ENCODE measurements around the gene OR2T3.
"Not testable (repeated sequence)": the region's sequence is repeated elsewhere in the genome, so short reads cannot be mapped to it uniquely, and the experiment has no call there.

Gene OR2T3, protein sequence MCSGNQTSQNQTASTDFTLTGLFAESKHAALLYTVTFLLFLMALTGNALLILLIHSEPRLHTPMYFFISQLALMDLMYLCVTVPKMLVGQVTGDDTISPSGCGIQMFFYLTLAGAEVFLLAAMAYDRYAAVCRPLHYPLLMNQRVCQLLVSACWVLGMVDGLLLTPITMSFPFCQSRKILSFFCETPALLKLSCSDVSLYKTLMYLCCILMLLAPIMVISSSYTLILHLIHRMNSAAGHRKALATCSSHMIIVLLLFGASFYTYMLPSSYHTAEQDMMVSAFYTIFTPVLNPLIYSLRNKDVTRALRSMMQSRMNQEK

DNA sequence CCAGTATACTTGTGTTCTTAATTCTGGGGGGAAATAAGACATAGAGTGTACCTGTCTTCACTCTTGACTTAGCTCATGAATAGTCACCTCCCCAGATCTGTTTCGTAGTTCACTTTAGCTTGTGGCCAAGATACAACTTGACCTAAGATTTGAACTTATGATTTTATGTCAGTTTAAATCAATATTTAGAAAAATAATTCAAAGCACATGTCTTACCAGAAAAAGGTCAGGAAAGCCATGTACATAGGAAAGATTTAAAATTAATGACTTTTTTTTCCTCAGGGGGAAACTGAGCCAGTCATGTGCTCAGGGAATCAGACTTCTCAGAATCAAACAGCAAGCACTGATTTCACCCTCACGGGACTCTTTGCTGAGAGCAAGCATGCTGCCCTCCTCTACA lies at the start of gene OR2T3:
Gene OR2T3, plus strand, starts transcription at position 301 of the 400 bp plus-strand sequence. Its CDS starts 0 bp downstream, at position 301.
- DNase-seq: not testable (repeated sequence)

DNA sequence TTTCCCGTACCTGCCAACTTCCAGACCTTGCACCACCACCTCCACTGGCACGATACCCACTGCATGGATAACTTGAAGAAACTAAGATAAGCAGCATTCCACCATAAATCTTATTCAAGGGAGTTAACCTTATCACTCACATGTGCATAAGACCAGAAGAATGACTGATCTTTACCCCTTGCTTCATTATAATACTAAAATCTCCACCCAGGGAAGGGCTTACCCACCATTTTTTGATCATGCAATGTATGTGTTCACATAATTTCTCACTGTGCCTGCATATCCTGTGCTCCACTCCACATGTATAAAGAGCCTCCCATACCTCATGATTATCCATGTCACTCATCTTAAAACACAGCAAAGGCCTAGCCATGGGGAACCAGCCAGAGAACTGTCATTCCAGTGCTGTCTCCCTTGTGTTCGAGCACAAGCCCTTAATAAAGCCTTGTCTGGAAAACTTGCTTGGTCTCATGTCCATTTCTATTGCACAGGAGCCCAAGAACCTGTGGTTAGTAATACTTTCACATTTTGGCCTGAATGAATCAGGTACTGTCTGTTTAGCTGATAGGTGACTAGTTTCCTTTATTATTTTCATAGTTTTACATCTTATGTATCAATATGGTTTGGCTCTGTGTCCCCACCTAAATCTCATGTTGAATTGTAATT lies 45.5 kb upstream of the OR2T3 start:
- DNase-seq: not testable (repeated sequence)

DNA sequence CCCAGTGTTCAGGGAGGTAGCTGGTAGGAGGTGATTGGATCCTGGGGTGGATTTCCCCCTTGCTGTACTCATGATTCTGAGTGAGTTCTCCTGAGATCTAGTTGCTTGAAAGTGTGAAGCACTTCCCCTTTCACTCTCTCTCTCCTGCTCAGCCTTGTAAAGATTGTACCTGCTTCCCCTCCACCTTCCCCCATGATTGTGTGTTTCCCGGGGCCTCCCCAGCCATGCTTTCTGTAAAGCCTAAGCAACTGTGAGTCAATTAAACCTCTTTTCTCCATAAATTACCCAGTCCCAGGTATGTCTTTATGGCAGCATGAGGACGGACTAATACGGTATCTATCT lies 45.0 kb upstream of the OR2T3 start:
- not testable (repeated sequence) for DNase-seq

DNA sequence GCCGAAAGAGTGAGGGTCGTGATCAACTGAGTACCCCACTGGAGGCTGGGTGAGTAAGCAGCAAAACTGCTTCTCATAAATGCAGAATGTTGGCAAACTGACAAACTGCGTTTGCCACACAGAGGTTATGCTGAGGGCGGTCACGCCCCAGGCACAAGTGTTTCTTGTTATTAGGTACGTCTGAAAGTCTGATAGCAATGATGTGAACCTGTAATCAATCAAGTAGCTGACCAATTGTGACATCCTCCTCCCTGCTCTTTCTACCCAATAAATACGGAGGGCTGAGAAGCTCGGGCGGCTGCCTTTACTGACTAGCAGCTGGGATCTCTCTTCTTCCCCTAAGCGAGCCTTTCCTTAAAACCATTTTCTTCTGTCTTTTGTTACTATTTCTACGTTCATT lies 41.5 kb upstream of the OR2T3 start:
- not testable (repeated sequence) for DNase-seq

DNA sequence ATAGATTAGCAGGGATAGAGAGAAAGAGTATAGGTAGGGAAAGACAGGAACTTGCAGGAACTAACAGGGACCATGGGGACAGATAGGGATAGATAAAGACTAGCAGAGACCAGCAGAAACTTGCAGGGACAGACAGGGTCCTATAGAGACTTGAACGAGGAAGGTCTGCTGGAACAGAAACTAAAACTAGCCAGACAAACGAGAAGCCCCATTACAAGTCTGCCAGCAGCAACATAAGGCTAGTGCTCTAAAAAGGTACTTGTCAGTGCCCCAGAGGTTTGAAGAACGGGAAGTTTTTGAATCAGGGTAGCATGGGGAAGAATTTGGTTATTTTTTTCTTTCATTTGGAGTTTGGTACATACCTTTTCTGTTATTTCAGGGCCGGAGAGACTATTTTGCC lies 41.0 kb upstream of the OR2T3 start:
- DNase-seq: not testable (repeated sequence)

DNA sequence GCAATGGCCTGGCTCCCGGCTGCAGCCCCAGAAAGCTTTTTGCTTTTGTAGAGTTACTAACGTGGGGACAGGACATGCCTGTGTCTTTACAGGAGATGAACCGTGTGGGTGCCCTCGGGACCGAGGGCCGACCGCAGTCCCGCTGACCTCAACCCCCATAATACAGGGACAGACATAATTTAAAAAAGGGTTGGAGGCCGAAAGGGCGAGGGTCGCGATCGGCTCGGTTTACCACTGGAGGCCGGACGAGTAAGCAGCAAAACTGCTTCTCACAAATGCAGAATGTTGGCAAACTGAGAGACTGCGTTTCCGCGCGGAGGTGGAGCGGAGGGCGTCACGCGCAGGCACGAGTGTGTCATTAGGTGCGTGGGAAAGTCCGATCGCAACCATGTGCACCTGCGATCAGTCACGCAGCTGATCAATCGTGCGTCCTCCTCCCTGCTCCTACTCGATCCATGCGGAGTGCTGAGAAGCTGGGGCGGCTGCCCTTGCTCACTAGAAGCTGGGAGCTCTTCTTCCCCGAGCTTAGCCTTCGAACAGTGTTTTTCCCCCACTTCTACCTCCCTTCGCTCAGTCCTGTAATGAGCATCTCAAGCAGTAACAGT lies 39.2 kb upstream of the OR2T3 start:
- not testable (repeated sequence) for DNase-seq

DNA sequence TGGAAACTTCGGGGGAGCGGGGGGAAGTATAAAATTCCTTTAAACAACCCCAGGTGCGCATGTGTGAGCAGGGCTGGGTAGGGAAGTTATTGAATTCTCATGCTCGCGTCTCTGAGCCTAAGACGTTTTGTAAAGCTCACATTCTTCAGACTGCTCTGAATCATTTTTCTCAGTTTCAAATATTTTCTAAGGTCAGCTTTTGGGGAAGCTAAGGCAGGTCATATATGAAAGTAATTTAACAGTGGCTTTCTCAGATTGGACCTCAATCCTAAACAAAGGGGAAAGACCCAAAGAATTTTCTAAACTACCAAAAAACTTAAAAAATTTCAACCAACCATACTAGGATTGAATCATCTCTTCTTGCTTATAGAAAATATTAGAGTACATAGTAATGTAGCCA lies 38.2 kb upstream of the OR2T3 start:
- not testable (repeated sequence) for DNase-seq

DNA sequence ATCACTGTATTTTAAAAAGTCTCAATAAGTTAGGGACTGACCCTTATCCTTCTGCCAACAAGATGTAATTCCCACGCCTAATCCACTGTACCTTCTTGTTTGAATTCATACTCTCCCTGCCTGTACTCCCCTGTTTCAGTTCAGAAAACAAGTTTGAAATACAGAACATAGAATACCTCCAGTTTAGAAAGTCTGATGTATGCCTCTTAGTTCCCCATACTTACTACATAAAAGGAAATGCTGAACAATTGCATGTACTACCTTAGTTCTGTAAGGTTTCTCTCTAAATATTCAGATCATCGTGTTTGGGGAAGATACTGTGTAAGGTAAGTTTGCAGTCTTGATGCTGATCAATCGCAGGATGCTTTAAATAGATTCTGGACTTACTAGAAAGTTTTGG lies 36.8 kb upstream of the OR2T3 start:
- not testable (repeated sequence) for DNase-seq

DNA sequence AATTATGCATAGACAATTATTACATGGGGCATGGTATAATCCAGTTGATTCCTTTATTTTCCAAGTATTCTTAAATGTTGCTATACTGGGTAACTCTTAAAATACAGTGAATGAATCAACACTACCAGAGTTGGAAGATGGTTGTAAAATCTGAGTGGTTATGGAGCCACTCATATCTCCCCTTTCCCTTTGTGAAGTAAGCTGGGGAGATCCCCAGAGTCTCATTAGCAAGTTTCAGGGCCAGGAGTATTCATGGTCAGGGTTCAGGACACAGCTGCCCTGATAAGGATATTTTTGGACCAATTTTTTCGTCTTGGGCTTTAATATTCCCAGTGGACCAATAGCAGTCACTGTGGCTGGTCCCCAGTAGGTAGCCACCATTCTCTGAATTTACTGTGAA lies 34.5 kb upstream of the OR2T3 start:
- not testable (repeated sequence) for DNase-seq

DNA sequence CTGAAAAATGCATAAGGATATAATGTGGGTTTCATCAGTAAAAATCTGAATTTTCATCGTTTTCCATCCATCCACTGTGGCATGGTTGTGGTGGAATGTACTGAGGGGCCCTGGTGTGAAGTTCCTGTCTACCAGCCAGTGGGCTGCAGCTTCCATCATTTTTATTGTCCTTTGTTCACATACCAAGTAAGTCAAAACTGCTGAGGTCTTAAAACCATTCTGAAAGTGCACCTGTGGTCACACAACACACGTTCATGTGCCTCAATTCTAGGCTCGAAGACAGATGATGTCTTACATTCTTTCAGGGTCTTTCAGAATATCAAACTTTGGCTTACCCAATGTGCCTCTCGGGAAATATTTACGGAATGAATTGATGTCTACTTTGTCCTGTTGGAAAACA lies 33.9 kb upstream of the OR2T3 start:
- not testable (repeated sequence) for DNase-seq

DNA sequence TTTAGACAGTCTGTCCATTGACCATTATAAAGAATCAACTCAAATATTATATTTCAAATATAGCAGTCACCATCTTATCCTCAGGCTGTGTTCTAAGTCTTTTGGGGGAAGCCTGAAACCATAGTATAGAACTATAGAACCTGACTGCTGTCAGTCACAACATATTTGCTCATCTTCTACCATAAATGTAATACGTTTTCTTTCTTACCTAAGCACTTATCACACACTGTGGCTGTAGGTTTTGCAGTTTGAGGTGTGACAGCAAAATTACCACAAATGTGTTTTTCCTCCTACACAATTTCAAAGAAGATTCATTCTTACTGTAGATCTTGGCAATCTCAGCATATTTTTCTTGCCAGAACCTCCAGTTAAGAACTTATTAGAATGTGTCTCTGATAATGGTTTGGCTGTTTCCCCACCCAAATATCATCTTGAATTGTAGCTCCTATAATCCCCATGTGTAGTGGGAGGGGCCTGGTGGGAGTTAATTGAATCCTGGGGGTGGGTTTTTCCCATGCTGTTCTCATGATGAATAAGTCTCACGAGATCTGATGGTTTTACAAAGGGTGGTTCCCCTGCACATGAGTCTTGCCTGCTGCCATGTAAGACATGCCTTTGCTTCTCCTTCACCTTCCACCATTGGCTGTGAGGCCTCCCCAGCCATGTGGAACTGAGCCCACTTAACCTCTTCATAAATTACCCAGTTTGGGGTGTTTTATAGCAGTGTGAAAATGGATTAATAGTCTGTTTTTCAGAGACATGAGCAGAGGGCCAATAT lies 30.5 kb upstream of the OR2T3 start:
- DNase-seq: not testable (repeated sequence)

DNA sequence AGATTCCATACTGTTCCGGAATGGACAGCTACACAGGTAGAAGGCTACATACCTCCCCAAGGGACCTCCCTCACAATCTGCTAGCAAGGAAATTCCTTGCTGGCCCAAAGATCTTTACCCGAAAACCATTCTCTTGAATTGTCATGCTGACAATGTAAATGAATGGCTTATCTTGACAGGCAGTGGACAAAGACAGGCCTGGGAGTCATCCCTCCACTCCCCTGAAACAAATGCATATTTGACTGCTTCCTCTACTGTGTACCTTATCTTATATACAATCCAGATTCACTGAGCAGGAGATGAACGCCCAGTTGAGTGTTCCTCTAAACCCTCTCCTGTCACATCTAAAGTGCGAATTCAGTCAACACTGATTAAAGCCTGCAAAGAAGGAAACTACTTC lies 28.5 kb upstream of the OR2T3 start:
- not testable (repeated sequence) for DNase-seq

DNA sequence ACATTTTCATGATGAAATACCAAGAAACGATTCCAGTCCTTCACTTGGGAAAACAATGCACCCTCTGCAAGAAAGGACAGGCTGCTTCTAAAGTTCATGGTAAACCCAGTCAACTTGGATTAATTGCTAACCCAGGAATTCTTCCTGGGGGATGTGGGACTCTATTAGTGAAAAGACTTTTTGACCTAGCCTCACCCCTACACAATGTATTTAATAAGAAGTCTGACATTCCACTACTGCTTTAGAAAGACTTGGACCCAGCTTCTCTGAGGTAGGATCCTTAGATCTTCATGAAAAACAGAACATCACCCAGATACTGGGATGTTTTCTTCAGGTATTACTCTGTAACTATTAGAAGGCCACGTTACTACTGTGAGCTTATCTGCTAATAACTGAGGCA lies 27.8 kb upstream of the OR2T3 start, which contains the start of gene OR2T2:
Gene OR2T2, plus strand, starts transcription at position 239 of the 400 bp plus-strand sequence. CDS start 7,161 bp downstream, outside the sequence.
- DNase-seq: not testable (repeated sequence)

DNA sequence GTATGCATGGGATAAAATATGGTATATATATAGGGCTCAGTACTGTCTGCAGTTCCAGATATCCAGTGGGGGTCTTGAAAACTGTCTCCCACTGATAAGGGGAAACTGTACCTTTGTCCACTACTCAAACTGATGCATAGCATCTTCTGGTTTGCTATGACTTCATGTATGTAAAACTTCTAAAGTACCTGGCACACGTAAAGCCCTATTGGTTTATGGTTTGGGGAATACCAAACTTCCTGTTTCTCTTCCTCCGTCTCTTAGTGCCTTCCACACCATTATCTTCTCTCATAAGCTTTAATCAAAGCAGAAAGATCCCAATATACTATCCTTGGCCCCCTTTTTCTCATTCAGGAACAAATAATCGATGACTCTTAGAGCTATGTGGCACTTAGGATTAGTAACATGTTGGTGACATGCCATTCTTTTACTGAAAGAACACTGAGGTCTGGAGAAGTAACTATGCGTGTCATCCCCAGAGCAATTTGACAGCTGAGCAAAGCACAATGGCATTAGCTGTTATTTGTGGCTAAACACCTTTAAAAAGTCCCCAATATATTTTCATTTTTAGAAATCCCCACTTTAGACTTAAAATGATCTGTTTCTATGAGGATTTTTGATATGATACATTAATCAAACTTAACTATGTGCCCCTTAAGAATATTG lies 24.6 kb upstream of the OR2T3 start:
- not testable (repeated sequence) for DNase-seq

DNA sequence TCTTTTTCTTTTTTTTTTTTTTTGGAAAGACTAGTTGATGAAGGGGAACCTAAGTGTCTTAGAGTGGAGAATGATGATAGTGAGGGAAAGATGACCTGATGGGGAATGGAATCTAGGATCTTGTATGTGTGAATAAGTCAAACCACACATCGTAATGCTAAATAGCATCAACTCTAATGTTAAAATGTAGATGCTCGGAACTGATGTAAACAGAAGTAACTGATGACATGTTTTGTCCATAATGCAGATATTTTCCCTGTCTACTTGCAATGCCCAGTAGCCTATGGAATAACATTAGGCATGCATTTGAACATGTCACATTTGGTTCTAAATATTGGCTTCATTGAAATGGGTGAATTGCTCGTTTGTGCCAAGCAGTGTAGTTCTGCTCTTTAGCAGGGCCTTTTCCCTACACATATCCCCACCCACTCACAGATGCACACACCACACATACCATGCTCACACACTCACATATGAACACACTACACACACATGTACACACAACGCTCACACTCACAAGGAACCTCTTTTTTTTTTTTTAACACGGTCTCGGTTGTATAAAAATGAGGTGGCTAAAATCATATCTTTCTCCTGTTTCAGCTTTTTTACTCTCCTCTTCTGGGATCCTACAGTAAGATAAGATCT lies 23.2 kb upstream of the OR2T3 start:
- DNase-seq: not testable (repeated sequence)

DNA sequence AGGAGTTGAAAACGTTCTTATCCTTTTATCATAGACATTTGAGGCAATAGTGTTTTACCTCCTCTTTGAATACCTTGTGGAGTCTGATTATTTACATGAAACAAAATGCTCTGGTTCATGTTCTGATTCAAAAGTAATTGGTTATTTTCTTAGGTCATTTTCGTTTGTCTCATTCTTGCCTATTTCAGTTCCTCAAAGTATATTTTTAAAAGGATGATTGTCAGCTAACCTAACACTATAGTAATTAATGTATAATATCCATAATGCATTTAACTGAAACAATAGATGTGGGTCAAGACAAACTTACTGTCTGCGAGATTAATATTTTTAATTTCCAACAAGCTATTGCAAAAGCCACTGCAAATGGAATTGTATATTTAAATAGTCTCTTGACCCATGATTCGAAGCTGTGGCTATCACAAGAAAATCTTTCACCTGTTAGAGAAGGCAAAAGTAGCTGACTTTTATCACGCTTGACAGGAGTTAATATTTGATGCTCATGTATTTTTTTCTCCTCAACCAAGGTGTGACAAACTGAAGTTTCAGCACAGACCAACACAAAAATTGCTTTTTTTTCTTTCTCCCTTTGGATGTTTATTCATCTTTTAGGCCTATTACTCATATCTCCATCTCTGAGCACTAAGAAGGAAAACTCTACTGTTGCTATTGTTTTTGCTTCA lies 22.5 kb upstream of the OR2T3 start:
- not testable (repeated sequence) for DNase-seq

DNA sequence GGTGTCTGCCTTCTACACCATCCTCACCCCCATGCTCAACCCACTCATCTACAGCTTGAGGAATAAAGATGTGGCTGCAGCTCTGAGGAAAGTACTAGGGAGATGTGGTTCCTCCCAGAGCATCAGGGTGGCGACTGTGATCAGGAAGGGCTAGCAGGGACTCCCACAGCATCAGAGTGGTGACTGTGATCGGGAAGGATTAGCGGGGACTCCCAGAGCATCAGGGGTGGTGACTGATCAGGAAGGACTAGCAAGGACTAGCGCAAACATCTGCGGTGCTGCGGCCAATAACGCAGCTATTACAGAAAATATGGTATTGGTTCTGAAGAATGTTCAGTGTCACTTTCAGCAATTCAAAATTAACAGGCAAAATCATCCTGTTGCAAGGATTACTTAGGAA lies 19.5 kb upstream of the OR2T3 start:
- DNase-seq: not testable (repeated sequence)

DNA sequence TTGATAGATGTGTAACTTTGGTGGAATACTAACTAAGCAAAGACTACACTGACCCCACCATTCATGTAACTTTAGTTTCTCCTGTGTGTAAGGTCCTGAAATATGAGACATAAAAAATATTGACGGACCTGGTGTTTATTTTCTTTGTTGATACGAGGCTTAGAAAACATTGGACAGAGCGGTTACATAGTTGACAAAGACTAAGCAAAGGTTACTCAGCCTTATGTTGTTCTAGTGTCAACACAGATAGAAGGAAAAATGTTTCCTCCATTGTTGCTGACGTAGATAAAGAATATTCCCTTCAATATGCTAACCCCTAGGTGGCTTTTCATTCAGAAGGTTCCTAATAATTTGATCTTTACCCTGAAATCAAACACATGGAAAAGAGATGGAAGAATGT lies 18.1 kb upstream of the OR2T3 start:
- DNase-seq: not testable (repeated sequence)

DNA sequence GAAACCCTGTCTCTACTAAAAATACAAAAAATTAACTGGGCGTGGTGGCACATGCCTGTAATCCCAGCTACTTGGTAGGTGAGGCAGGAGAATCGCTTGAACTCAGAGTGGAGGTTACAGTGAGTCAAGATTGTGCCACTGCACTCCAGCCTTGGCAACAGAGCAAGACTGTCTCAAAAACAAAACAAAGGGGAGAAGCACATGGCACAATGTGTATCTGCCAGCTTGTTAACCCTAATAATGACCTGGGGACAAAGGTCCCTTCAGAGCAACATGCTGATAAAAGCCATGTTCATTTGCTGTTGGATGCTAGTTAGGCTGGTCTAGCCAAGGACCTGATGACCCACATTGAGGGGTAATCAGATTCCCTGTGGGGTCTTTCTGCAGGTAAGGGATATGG lies 16.5 kb upstream of the OR2T3 start:
- not testable (repeated sequence) for DNase-seq

DNA sequence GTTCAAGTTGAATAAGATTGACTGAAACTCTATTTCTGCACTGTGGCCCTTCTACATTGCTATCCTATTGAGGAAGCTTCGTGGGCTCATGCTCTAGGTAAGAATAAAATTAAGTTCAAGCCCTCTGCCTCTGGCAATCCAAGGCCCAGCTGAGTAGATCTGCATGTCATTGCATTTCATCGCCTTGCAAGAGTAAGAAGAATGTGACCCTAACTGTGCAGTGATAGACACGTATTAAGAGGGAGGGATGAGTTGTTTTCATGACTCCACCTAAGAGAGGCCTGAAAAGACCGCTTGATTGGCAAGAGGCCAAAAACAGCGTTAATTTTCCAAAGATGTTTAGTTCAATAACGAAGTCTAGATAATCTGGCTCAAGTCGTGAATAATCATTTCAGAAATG lies 14.0 kb upstream of the OR2T3 start:
- DNase-seq: not testable (repeated sequence)

DNA sequence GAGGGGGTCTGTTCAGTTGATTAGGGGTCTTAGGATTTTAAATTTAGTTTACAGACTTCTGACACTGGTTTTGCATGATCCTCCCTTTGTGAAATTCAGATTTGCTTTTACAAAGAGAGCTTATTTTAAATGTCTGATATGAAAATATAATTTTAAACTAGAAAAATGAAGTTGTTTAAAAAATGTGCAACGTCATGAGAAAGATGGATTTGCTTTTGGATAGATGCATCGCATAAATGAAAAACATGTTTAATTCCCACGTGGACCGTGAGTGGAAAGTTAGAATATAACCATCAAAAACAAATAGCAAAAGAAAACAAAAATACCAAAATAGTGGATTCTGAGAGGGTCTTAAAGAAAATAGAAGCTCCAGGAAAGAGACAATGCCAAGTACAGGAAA lies 2.0 kb upstream of the OR2T3 start:
- no peak for DNase-seq

Measured in activated CD4-positive, alpha-beta T cell treated with anti-CD3 and anti-CD28 coated beads, Interleukin-2, amount 50 U/mL, for 48 hours (primary cell).